Astrocyte (in vitro differentiated cells and primary cell): ENCODE measurements around the gene FAM149B1.

ENCODE experiments used
- EZH2 ChIP-seq: IDR thresholded peaks from 2 replicates; pipeline ENCODE4 v1.6.1; 2012; ENCODE audit warnings: mild to moderate bottlenecking, low read length, inconsistent platforms; ENCODE audit not compliant: insufficient read depth
- TF ChIP-seq, protein P1 (sequence below): IDR thresholded peaks from 2 replicates; pipeline ENCODE4 v1.5.1; 2011; ENCODE audit warnings: low read depth, mild to moderate bottlenecking, inconsistent platforms, low read length, moderate library complexity; ENCODE audit not compliant: insufficient read depth

GRCh38 chr10:73174148-73174925, 6.4 kb downstream of the FAM149B1 start:
- TF ChIP-seq, protein P1, sequence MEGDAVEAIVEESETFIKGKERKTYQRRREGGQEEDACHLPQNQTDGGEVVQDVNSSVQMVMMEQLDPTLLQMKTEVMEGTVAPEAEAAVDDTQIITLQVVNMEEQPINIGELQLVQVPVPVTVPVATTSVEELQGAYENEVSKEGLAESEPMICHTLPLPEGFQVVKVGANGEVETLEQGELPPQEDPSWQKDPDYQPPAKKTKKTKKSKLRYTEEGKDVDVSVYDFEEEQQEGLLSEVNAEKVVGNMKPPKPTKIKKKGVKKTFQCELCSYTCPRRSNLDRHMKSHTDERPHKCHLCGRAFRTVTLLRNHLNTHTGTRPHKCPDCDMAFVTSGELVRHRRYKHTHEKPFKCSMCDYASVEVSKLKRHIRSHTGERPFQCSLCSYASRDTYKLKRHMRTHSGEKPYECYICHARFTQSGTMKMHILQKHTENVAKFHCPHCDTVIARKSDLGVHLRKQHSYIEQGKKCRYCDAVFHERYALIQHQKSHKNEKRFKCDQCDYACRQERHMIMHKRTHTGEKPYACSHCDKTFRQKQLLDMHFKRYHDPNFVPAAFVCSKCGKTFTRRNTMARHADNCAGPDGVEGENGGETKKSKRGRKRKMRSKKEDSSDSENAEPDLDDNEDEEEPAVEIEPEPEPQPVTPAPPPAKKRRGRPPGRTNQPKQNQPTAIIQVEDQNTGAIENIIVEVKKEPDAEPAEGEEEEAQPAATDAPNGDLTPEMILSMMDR, result no peak
- no peak for TF ChIP-seq EZH2
